Nephron (organoid): ENCODE data around the gene CKS1B.
A peak's percentile ranks its signal among the peaks of the same experiment; 100 is the strongest.

Experiments used
- H3K27ac Mint-ChIP-seq, 3 experiments: 2 replicates each; pipeline ENCODE4 v1.8.0; 2020; ENCODE audit warnings: mixed read lengths in 3 of 3, mild to moderate bottlenecking in 2 of 3, moderate library complexity in 1 of 3
- H3K27me3 Mint-ChIP-seq: 2 replicates; pipeline ENCODE4 v1.8.0; 2021; ENCODE audit warnings: low read depth, mild to moderate bottlenecking, moderate library complexity, mixed read lengths
- H3K36me3 Mint-ChIP-seq: 2 replicates; pipeline ENCODE4 v1.8.0; 2020; ENCODE audit warnings: low read depth, mixed read lengths
- H3K4me1 Mint-ChIP-seq: 2 replicates; pipeline ENCODE4 v1.8.0; 2020; ENCODE audit warnings: mixed read lengths
- H3K4me3 Mint-ChIP-seq, 3 experiments: 2 replicates each; pipeline ENCODE4 v1.8.0; 2020; ENCODE audit warnings: mild to moderate bottlenecking in 3 of 3, mixed read lengths in 3 of 3, moderate library complexity in 2 of 3
- H3K9me3 Mint-ChIP-seq: 2 replicates; pipeline ENCODE4 v1.8.0; 2020; ENCODE audit warnings: mixed read lengths
- CTCF ChIP-seq, 3 experiments: fragments of 200-600 bp; sonication (generic); IDR thresholded peaks; one replicate each; pipeline ENCODE4 v1.5.0; 2021; ENCODE audit warnings: antibody characterized with exemption in 3 of 3; ENCODE audit not compliant: unreplicated experiment in 3 of 3

CKS1B gene

DNA sequence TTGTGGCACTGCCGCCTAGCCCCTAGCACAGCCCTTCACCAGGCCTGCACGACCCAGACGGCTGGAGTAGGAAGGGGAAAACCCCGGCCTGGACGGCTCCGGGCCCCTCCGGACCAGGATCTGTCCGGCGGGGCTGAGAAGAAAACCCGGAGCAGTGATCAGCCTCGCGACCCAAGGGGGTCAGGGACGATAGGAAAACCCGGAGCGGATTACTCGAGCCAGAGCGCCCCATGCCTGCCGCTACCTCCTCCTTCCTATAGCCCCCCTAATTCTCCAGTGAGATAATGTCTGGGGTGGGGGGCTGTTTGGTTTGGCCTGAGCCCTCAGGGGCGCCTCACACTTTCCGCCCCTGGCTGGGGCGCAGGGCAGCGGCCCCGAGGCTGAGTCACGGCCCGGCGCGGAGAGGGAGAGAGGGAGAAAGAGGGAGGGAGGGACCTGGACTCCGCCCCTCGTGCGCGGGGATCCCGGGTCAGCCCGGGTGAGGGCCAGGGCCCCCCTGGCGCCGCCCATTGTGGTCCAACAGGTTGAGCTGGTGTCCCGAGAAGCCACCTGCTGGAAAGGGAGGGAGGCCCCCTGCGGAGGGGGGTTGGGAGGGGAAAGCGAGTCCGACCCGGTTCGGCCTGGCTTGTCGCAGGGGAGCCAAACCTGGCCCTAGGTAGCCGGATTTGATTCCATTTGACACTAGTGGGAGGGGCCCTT lies 26.4 kb downstream of the CKS1B start:
- Mint-ChIP-seq H3K27ac (peak overlapping the region; percentile 98 to 99 (median 98)), H3K27me3 (no peaks in the 10 kb centered on the region), H3K4me3 (peak overlapping the region; percentile 88 to 97 (median 95)), H3K36me3 (no peaks in the 10 kb centered on the region), H3K9me3 (no peaks in the 10 kb centered on the region), H3K4me1 (peaks cover 27% of the 10 kb centered on the region)
- TF ChIP-seq CTCF (IDR thresholded peaks at IDR 0.05; ENCODE audit: unreplicated experiment in 3 of 3): no peak

DNA sequence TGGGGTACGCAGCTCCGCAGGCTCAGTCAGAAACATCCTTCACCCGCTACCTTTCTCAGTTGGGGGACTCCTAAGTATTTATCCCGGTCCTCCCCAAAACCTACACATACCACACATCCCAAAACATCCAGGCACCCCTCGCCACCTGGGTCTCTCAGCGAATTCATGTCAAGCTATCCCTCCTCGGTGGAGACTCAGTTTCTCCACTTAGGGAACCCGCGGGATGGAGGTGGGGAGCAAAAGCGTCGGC lies 26.9 kb downstream of the CKS1B start:
- no peaks in the 10 kb centered on the region for H3K27me3 Mint-ChIP-seq
- peaks cover 24% of the 10 kb centered on the region for H3K4me1 Mint-ChIP-seq
- peak overlapping the region; percentile 88 to 93 (median 90) for H3K4me3 Mint-ChIP-seq
- peak overlapping the region in 2 of 3 experiments; percentile 64 to 98 for H3K27ac Mint-ChIP-seq
- no peaks in the 10 kb centered on the region for H3K36me3 Mint-ChIP-seq
- no peaks in the 10 kb centered on the region for H3K9me3 Mint-ChIP-seq
- no peak for TF ChIP-seq CTCF (IDR thresholded peaks at IDR 0.05; ENCODE audit: unreplicated experiment in 3 of 3)

DNA sequence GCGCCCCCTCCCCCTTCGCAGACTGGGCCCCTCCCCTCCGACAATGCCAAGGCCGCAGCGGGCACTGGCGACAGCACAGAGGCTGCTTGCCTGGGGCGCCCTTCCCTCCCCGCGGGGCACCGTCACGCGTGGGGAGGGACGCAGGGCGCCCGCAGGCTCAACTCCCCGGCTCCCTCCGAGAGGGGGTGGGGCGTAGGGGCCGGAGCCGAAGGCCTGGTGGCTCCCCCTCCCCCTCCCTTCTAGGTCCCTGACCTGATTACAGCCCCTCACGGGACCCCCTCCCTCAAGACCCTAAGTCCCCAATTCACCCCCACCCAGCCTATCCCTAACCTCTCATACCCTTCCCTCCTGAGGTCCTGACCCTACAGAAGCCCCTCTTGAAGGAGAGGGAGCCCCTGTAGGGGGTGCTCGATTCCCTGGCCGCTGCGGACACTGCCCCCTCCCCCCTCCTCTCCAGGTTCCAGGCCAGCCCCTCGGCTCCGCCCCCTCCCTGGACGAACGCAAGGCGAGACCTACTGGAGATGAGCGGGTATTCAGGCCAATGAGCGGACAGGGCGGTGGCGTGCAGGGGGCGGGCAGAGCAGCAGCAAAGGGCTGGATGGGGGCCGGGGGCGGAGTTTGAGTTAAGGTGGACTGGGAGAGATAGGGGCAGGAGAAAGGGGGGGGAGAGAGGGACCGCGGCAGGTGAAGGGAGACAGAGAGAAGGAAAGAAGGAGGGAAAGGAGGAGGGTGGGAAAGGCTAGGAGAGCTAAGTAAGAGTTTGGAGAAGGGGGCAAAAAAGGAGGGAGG lies 27.4 kb downstream of the CKS1B start:
- no peaks in the 10 kb centered on the region for H3K27me3 Mint-ChIP-seq
- peak; percentile 21 to 57 (median 24) for TF ChIP-seq CTCF (IDR thresholded peaks at IDR 0.05; ENCODE audit: unreplicated experiment in 3 of 3)
- H3K27ac Mint-ChIP-seq: peak overlapping the region; percentile 75 to 98 (median 83)
- H3K36me3 Mint-ChIP-seq: no peaks in the 10 kb centered on the region
- peaks cover 28% of the 10 kb centered on the region for H3K4me1 Mint-ChIP-seq
- no peaks in the 10 kb centered on the region for H3K9me3 Mint-ChIP-seq
- peak overlapping the region; percentile 88 to 93 (median 92) for H3K4me3 Mint-ChIP-seq

- no peak for TF ChIP-seq CTCF (IDR thresholded peaks at IDR 0.05; ENCODE audit: unreplicated experiment in 3 of 3)
- Mint-ChIP-seq H3K27ac (peak within 1 kb of the TSS; percentile 79 to 93 (median 83)), H3K9me3 (no peaks in the 10 kb centered on the region), H3K4me3 (peak within 1 kb of the TSS; percentile 92 to 96 (median 92)), H3K27me3 (no peaks in the 10 kb centered on the region), H3K36me3 (no peaks in the 10 kb centered on the region), H3K4me1 (peaks cover 25% of the 10 kb centered on the region)
Observed at GRCh38 chr1:155002464-155003226, 28.2 kb downstream of the CKS1B start, which contains the start of gene ZBTB7B. ZBTB7B (plus strand) TSS chr1:155002802; CDS start chr1:155014661, 11,859 bp downstream.

DNA sequence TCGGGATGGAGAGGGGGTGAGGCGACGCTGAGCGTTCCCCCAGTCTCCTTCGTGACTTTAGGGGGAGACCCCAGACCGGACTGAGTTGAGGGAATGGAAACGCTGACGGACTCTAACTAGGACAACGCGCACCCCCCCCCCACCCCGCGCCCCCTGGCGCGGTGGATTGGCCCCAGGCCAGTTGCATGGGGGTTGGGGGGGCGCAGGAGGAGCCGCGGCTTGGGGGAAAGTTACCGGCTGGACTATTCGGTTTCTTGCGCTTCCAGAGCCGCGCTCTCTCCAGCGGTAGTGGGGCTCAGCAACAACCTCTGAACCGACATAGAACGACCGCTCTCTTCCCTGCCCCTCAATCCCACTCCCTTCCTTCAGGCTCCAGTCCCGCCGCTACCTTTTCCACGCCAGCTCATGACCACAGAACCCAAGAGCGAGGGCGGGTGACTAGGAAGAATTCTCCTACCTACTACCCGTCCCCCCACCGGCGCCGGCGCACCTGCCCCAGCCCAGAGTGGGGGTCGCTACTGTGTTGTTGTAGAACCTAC lies 28.8 kb downstream of the CKS1B start:
- Mint-ChIP-seq H3K36me3 (no peaks in the 10 kb centered on the region), H3K27me3 (no peaks in the 10 kb centered on the region), H3K9me3 (no peaks in the 10 kb centered on the region), H3K4me1 (peaks cover 25% of the 10 kb centered on the region), H3K4me3 (peak overlapping the region; percentile 92 to 96 (median 92)), H3K27ac (peak overlapping the region; percentile 69 to 91 (median 79))
- TF ChIP-seq CTCF (IDR thresholded peaks at IDR 0.05; ENCODE audit: unreplicated experiment in 3 of 3): no peak
